HG03045 (cell line): Measurements from ENCODE around the gene TMEM8B.

Source experiments
- ATAC-seq: cut with Tn5 transposase; IDR thresholded peaks from one replicate; pipeline ENCODE4 v1.9.1; 2021; ENCODE audit warnings: mild to moderate bottlenecking, moderate library complexity; ENCODE audit not compliant: unreplicated experiment

Gene TMEM8B

DNA sequence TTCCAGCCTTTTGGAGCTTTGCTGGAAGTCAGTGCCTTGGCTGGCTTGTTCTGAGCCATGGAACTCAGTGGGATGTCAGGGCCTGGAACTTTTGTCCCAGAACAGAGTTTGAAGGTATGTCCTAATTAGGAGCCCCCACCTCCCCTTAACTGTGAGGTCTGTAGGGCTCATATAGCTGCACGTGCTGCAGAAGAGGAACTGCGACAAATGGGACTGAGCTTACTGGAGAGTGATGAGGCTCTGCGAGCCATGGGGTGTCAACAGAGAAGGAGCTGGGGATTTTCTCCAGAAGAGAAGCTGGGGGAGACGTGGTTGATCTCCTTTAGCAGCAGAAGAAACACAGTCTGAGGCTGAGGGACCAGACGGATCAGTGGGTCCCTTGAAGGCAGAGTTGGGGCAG lies 10.9 kb downstream of the TMEM8B start:
- no peak for ATAC-seq

GRCh38 chr9:35840881-35841644 lies 12.0 kb downstream of the TMEM8B start:
- no peak for ATAC-seq

GRCh38 chr9:35841645-35841900 lies 12.5 kb downstream of the TMEM8B start:
- no peak for ATAC-seq

DNA sequence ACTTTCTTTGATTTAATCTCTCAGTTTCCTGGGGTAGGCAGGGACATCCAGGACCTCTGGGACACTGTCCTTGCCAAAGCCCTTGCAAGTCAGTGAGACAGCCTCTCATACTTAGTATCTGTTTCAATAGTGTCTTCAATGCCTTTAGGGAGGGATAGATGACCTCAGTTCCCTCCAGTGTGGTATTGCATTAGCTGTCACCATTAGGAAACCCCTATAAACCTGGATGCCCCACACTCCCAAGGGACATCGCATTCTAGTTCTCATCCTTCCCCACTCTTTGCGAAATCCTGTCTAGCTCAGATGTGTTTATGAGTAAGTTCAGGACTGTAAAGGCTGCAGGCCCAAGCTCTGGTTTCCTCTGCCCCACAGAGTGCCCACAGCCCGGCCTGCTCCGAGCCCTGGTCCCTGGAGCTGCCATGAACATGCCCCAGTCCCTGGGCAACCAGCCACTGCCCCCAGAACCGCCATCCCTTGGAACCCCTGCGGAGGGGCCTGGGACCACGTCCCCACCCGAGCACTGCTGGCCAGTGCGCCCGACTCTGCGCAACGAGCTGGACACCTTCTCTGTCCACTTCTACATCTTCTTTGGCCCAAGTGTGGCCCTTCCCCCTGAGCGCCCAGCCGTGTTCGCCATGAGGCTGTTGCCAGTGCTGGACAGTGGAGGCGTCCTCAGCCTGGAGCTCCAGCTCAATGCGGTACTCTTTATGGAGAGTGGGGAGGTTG lies 13.2 kb downstream of the TMEM8B start:
- ATAC-seq: no peak

- ATAC-seq: peak; percentile 78
These were observed 13.8 kb downstream of the TMEM8B start for GRCh38 chr9:35842795-35843194.

GRCh38 chr9:35844628-35845270 lies 15.7 kb downstream of the TMEM8B start:
- no peak for ATAC-seq

DNA sequence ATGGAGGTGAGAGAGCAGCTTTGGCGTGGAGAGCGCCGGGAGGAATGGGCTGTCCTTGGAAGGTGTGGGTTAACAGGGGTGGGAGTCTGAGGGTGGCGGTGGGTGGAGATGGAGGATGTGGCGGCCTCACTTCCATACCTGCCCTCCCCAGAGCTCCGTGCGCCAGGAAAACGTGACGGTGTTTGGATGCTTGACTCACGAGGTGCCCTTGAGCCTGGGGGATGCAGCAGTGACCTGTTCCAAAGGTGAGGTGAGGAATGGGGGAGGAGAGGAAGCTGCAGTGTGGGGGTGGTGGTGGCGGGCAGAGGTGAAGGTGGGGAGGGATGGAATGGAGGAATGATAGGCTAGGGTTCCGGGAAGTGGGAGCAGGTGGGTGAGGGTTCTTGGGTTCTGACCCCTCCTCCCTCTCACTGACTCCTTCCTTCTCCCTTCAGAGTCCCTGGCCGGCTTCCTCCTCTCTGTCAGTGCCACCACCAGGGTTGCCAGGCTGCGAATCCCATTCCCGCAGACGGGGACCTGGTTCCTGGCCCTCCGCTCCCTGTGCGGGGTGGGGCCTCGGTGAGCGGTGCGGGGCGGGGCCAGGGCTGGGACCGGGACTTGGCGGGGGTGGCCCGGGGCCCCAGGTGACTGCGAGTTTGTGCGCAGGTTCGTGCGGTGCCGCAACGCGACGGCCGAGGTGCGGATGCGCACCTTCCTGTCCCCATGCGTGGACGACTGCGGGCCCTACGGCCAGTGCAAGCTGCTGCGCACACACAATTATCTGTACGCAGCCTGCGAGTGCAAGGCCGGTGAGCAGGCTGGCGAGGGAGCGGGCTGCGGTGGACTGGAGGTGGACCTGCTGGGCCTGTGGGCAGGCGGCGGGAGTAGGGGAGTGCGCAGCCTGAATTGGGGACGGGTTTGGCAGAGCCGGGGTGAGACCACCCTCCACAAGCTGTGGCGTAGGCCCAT lies 17.1 kb downstream of the TMEM8B start:
- ATAC-seq: no peak

DNA sequence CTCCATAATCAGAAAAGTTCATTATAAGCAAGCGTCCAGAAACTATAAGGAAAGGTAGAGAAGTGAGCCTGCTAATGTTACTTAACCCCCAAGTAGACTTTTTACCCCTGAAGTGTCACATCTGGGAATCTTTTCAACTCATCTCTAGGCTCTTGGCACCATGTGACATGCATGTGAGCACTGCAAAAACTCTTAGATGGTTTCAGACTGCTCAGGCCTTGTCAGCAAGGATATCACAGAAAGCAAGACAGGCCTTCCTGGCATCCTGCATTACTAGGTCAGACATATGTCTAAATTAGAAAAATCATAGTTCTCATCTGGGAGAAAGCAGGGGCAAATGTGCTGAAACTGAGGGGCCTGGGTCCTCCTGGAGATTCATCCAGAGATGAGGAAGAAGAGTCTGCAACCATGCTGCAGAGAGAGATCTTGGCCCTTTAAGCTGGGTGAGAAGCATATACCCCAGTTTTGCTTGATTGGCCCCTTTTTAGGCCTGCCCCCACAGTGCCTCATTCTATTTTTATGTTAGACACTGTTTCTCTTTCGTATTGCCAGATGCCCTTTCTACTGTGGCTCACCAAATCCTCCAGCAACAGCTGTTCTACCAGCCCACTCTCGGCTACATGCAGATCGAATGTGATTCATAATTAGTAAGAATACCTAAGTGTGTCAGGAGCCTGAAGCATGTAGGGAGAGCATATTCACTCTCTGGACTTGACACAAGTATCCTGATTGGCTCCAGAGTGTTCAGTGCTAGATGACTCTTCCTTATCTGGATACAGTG lies 19.0 kb downstream of the TMEM8B start:
- peak; percentile 89 for ATAC-seq

- ATAC-seq: no peak
These were observed 23.3 kb downstream of the TMEM8B start for GRCh38 chr9:35852267-35852815.

DNA sequence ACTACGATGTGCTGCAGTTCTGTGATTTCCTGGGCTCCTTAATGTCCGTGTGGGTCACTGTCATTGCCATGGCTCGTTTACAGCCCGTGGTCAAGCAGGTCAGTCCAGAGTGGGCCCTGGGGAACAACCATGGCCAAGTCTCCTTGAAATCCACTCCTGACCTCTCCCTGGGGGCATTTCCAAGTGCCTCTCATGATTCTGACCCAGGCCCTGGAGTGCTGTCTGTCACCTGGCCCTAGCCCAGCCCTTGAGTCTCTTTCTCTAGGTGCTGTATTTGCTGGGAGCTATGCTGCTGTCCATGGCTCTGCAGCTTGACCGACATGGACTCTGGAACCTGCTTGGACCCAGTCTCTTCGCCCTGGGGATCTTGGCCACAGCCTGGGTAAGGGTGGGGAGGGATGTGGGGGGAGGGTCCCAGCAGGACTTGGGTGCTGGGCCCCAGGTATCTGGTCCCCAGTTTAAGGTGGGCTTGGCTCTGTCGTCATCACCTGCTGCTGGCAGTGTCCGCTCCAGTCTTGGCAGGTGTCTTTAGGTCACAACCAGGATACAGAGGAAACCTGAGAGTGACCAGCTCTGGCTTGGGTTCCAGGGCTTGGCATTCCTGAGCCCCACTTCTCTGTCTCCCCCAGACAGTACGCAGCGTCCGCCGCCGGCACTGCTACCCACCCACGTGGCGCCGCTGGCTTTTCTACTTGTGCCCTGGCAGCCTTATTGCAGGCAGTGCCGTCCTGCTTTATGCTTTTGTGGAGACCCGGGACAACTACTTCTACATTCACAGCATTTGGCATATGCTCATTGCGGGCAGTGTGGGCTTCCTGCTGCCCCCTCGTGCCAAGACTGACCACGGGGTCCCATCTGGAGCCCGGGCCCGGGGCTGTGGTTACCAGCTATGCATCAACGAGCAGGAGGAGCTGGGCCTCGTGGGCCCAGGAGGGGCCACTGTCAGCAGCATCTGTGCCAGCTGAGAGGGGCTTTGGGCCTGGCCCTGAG lies 24.1 kb downstream of the TMEM8B start:
- ATAC-seq: no peak

GRCh38 chr9:35854091-35854762 lies 25.2 kb downstream of the TMEM8B start:
- no peak for ATAC-seq

DNA sequence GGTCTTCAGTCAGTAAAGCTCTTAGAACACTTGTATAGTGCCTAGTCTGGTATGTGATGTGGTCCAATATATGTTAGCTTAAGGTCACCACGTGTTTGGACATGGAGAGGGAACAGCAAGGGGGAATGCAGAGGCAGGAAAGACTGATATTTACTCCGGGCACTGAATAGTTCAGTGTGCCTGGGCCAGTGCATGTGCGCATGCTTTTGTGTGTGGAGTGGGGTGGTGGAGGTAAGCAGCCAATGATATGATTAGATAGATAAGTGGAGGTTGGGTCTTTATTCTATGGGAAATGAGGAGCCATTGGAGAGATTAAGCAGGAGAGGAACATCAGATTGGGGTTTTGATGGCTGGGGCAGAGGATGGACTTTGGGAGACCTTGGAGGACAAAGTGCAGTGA lies 27.2 kb downstream of the TMEM8B start:
- ATAC-seq: no peak

DNA sequence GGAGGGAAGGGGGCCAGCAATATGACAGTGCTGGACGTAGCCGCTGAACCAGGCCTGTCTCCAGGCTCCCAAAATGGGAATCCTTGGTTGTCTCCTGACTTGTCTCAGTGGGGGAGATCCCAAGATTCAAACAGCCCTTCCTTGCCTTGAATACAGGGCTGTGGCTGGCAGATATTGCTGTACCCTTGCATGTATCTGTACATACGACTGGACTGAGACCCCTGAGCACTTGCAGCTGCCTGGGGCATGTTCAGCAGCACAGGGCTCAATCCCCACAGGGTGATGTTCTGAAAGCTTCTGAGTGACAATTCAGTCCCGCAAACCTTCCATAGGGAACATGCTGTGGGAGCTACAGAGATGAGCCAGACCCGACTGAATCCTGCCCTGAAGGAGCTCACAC lies 27.9 kb downstream of the TMEM8B start:
- no peak for ATAC-seq

GRCh38 chr9:35858458-35858857 lies 29.4 kb downstream of the TMEM8B start:
- no peak for ATAC-seq

GRCh38 chr9:35859310-35859989 lies 30.4 kb downstream of the TMEM8B start:
- no peak for ATAC-seq

- ATAC-seq: no peak
These were observed 30.9 kb downstream of the TMEM8B start for GRCh38 chr9:35859990-35860339.

DNA sequence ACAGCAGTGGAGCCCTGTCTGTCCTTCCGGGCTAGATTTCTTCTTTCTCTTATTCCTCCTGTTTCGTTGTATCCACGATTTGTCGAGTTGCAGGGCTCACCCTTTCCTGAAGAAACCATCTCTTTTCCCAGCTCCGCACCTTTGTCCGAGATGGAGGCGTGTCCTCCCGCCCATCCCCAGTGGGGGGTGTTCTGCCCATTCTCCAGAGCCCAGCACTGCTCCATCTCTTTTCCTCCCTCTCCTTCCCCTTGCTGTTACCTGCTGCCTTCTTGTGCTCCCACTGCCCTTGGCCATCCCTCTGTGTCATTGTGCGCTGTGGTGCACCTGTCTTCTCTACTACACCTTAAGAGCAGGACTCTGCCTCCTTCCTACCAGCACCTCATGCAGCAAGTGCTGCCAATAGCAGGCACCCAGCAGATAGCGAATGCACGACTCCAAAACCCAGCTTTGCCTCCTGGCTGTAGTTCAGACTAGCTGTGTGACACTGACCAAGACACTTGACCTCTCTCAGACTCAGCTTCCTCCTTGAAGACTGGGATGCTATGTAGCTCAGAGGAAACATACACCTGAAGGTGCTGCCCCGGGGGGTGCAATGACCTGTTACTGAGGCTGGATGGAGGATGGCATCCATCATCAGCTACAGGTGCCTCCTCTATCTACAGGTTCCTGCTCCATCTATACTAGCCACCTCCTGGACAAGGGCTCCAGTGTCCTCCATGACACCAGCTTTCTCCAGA lies 32.3 kb downstream of the TMEM8B start:
- ATAC-seq: no peak
